Colonic mucosa (tissue), 4 donors: ENCODE data around the gene PCDHGA8. TPM values are rescaled to one million over a fixed set of nuclear protein-coding genes. Genes with fewer than 3 reads are reported as not detected.
A peak's percentile ranks its signal among the peaks of the same experiment; 100 is the strongest.
"Not testable (repeated sequence)": the region's sequence is repeated elsewhere in the genome, so short reads cannot be mapped to it uniquely, and the experiment has no call there.

Experiments used
- DNase-seq: peaks from one replicate; pipeline ENCODE4 v3.0.0-alpha.2; 2020
- H3K27ac ChIP-seq: fragments of 200-600 bp; one replicate; pipeline ENCODE4 v1.8.0; 2021
- H3K27me3 ChIP-seq: fragments of 200-600 bp; one replicate; pipeline ENCODE4 v1.8.0; 2021
- H3K36me3 ChIP-seq: fragments of 200-600 bp; one replicate; pipeline ENCODE4 v1.8.0; 2021
- H3K4me1 ChIP-seq: fragments of 200-600 bp; one replicate; pipeline ENCODE4 v1.8.0; 2021; ENCODE audit warnings: mild to moderate bottlenecking
- H3K4me3 ChIP-seq: fragments of 200-600 bp; one replicate; pipeline ENCODE4 v1.8.0; 2021
- H3K9ac ChIP-seq, 2 donors: one replicate each; pipeline ENCODE4 v1.7.0; 2013; ENCODE audit warnings: control low read depth in 2 of 2, low read depth in 2 of 2, low read length in 2 of 2
- H3K9me3 ChIP-seq: fragments of 200-600 bp; one replicate; pipeline ENCODE4 v1.8.0; 2021
- intact Hi-C: fragments of 100-400 bp; cut with DNase I; formaldehyde crosslinking; loops from one replicate; pipeline ENCODE4 v1.14.1; 2022
- total RNA-seq, 2 donors: library from RNA; stranded (reverse); fragmentation: NEBNext Ultra II Directional in 1 of 2; extraction: Animal tissue kit (Norgen Biotek cat#: 25700) in 1 of 2; gene quantifications; one replicate each; pipeline ENCODE4 v1.2.1, GENCODE V29; 2021
- TF ChIP-seq, protein P1 (sequence below): fragments of 200-600 bp; IDR thresholded peaks from one replicate; pipeline ENCODE4 v1.8.0; 2022; ENCODE audit warnings: antibody characterized with exemption, mild to moderate bottlenecking
- donor health status: healthy.
- donor health status: DM: no; HTN: no; CAD: no.
- donor health status: DM: no; HTN: no; CAD: no.

PCDHGA8 gene
- total RNA-seq, 2 donors from 2014 or later, result 0.17 to 0.48 TPM

DNA sequence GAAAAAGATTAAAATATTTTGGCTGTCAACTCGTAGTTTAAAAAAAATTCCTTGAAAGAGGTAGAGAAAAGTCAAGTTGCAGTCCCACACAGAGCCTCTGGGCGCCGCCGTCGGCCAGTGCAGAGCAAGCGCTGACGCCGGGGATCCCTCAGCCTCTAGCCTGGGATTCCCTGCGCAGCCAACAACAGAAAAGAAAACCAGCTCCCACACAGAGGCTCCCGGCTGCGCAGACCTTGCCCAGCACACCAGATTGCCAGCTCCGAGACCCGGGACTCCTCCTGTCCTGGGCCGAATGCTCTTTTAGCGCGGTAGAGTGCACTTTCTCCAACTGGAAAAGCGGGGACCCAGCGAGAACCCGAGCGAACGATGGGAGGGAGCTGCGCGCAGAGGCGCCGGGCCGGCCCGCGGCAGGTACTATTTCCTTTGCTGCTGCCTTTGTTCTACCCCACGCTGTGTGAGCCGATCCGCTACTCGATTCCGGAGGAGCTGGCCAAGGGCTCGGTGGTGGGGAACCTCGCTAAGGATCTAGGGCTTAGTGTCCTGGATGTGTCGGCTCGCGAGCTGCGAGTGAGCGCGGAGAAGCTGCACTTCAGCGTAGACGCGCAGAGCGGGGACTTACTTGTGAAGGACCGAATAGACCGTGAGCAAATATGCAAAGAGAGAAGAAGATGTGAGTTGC, 25.2 kb downstream of the PCDHGA8 start, which contains the start of gene PCDHGB7:
Gene PCDHGB7, plus strand, starts transcription at position 184 of the 679 bp plus-strand sequence. Its CDS starts 183 bp downstream, at position 367.
- not testable (repeated sequence) for H3K36me3 ChIP-seq, H3K9me3 ChIP-seq, H3K9ac ChIP-seq, H3K4me1 ChIP-seq, H3K27ac ChIP-seq, H3K27me3 ChIP-seq
- DNase-seq, result peak; percentile 52
- H3K4me3 ChIP-seq, result peak within 1 kb of the TSS; percentile 26
- intact Hi-C loops, result loop anchor here (10.0 kb wide), 2 partner anchors 107 to 147 kb away; no protein-coding TSS in a partner anchor
- TF ChIP-seq, protein P1, sequence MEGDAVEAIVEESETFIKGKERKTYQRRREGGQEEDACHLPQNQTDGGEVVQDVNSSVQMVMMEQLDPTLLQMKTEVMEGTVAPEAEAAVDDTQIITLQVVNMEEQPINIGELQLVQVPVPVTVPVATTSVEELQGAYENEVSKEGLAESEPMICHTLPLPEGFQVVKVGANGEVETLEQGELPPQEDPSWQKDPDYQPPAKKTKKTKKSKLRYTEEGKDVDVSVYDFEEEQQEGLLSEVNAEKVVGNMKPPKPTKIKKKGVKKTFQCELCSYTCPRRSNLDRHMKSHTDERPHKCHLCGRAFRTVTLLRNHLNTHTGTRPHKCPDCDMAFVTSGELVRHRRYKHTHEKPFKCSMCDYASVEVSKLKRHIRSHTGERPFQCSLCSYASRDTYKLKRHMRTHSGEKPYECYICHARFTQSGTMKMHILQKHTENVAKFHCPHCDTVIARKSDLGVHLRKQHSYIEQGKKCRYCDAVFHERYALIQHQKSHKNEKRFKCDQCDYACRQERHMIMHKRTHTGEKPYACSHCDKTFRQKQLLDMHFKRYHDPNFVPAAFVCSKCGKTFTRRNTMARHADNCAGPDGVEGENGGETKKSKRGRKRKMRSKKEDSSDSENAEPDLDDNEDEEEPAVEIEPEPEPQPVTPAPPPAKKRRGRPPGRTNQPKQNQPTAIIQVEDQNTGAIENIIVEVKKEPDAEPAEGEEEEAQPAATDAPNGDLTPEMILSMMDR, result peak; percentile 32

- peaks cover 5% of the 10 kb centered on the region for H3K27me3 ChIP-seq
- intact Hi-C loops, result loop anchor here (10.0 kb wide), 2 partner anchors 106 to 146 kb away; no protein-coding TSS in a partner anchor
Observed at GRCh38 chr5:141419074-141419880, 26.8 kb downstream of the PCDHGA8 start.

DNA sequence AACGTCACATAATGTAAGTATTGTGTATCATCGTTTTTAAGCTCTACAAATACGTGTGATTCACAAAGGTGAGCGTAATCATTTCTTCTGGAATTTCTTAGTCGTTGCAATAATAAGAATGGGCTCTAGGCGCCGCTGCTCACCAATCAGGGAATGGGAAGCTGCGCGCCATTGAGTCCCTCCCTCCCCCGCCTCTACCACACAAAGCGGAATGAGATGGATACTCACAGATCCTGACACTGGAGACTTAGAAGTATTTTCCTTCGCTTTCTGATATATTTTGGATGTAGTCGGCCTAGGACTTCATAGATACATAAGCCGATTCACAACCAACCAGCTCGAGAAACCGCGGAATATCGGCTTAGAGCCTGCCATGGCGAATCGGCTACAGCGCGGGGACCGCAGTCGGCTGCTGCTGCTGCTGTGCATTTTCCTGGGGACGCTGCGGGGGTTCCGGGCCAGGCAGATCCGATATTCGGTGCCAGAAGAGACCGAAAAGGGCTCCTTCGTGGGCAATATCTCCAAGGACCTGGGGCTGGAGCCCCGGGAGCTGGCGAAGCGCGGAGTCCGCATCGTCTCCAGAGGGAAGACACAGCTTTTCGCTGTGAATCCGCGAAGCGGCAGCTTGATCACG, 28.5 kb downstream of the PCDHGA8 start, which contains the start of gene PCDHGA11:
Gene PCDHGA11, plus strand, starts transcription at position 197 of the 634 bp plus-strand sequence. Its CDS starts 177 bp downstream, at position 374.
- peaks cover 11% of the 10 kb centered on the region for H3K9me3 ChIP-seq
- intact Hi-C loops, result no loop called here
- TF ChIP-seq, protein P1, result no peak
- peaks cover 5% of the 10 kb centered on the region for H3K27me3 ChIP-seq
- DNase-seq, result peak; percentile 38
- no peak within 1 kb of the TSS for H3K27ac ChIP-seq
- peak within 1 kb of the TSS; percentile 18 for H3K4me3 ChIP-seq
- H3K36me3 ChIP-seq, result no peaks in the 10 kb centered on the region
- no peaks in the 10 kb centered on the region for H3K4me1 ChIP-seq
- no peak within 1 kb of the TSS for H3K9ac ChIP-seq

More at GRCh38 chr5:141419074-141419880, 26.8 kb downstream of the PCDHGA8 start:
- TF ChIP-seq, protein P1, result no peak
- no peak overlapping the region for H3K4me3 ChIP-seq
- no peaks in the 10 kb centered on the region for H3K4me1 ChIP-seq
- no peak for DNase-seq
- no peaks in the 10 kb centered on the region for H3K36me3 ChIP-seq
- peaks cover 11% of the 10 kb centered on the region for H3K9me3 ChIP-seq
- no peak overlapping the region for H3K27ac ChIP-seq
- H3K9ac ChIP-seq, result no peak overlapping the region

- no peak for DNase-seq
- TF ChIP-seq, protein P1, result no peak
- no peak overlapping the region for H3K4me3 ChIP-seq
- no peaks in the 10 kb centered on the region for H3K36me3 ChIP-seq
- H3K9ac ChIP-seq, result no peak overlapping the region
- no peaks in the 10 kb centered on the region for H3K4me1 ChIP-seq
- intact Hi-C loops, result no loop called here
- H3K9me3 ChIP-seq, result peaks cover 11% of the 10 kb centered on the region
- H3K27ac ChIP-seq, result no peak overlapping the region
- peaks cover 5% of the 10 kb centered on the region for H3K27me3 ChIP-seq
Observed at GRCh38 chr5:141421489-141421855, 29.0 kb downstream of the PCDHGA8 start.

- no peak for DNase-seq
- Histone ChIP-seq H3K9ac (no peak overlapping the region), H3K36me3 (no peaks in the 10 kb centered on the region), H3K4me3 (no peak overlapping the region), H3K27ac (no peak overlapping the region), H3K27me3 (peaks cover 5% of the 10 kb centered on the region), H3K9me3 (peaks cover 16% of the 10 kb centered on the region), H3K4me1 (no peaks in the 10 kb centered on the region)
- intact Hi-C loops, result no loop called here
- TF ChIP-seq, protein P1, result no peak
Observed at GRCh38 chr5:141422742-141423291, 30.4 kb downstream of the PCDHGA8 start.
